ENCODE measurements around the gene DMC1.

DNA sequence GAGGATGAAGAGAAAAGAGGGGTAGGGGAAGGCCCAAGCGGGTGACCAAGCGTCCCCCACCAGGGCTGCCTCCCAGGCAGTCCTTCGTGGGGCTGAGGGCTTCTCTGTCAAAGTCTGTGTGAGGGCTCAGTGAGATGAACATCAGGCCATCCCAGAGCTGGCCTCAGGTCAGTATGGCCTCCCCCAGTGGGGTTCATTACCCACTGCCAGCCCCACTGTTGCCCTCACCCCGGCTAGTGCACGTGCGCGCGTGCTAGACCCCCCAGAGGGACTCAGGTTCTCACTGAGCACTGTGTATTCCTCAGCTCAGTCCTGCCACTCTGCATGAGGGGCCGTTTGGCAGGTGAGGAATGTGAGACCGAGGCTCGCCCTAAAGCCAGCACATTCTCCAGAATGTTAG lies 98.7 kb downstream of the DMC1 start:
- TF ChIP-seq YY1 (IDR thresholded peaks at IDR 0.05; ENCODE audit: extremely low read depth, insufficient replicate concordance, low read depth, low read length) (no peak), ZNF274 (IDR thresholded peaks at IDR 0.05; ENCODE audit: low read depth, low read length) (no peak), POLR2AphosphoS5 (IDR thresholded peaks at IDR 0.05; ENCODE audit: low read depth, low read length) (no peak)
- TF ChIP-seq, protein P1, sequence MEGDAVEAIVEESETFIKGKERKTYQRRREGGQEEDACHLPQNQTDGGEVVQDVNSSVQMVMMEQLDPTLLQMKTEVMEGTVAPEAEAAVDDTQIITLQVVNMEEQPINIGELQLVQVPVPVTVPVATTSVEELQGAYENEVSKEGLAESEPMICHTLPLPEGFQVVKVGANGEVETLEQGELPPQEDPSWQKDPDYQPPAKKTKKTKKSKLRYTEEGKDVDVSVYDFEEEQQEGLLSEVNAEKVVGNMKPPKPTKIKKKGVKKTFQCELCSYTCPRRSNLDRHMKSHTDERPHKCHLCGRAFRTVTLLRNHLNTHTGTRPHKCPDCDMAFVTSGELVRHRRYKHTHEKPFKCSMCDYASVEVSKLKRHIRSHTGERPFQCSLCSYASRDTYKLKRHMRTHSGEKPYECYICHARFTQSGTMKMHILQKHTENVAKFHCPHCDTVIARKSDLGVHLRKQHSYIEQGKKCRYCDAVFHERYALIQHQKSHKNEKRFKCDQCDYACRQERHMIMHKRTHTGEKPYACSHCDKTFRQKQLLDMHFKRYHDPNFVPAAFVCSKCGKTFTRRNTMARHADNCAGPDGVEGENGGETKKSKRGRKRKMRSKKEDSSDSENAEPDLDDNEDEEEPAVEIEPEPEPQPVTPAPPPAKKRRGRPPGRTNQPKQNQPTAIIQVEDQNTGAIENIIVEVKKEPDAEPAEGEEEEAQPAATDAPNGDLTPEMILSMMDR (IDR thresholded peaks at IDR 0.05 in 2 of 3, conservative IDR thresholded peaks at IDR 0.05 in 1 of 3; ENCODE audit: borderline replicate concordance in 1 of 3, insufficient read depth in 1 of 3, low read depth in 2 of 3, low read length in 2 of 3) = no peak

All from HCT116 (cell line).